GM12878 (cell line): ENCODE data around the gene ZBTB33. TPM values are rescaled to one million over a fixed set of nuclear protein-coding genes. Genes with fewer than 3 reads are reported as not detected.

Experiments
- ATAC-seq: fragments of 200-7000 bp; cut with Tn5 transposase; 3 replicates; pipeline ENCODE4 v1.9.1; 2020; ENCODE audit warnings: mild to moderate bottlenecking, moderate library complexity
- BruUV-seq: library from RNA; stranded (reverse); fragments of 400-500 nt; replicated peaks from 2 replicates; lab custom pipeline; 2021; lab: Mats Ljungman, UMichigan
- CTCF ChIA-PET: fragments of 300-600 bp; sonication (Branson Sonifier 250); formaldehyde crosslinking; extraction: SDS; loops from one replicate; lab custom pipeline; 2021; ENCODE audit warnings: inconsistent platforms; lab: Yijun Ruan, JAX
- POLR2A ChIA-PET: fragments of 350-600 bp; formaldehyde crosslinking; extraction: SDS; loops from one replicate; lab custom pipeline; 2021; ENCODE audit warnings: inconsistent platforms; lab: Charles Lee
- RAD21 ChIA-PET: fragments of 300-600 bp; sonication (Branson Sonifier 250); formaldehyde crosslinking; loops from one replicate; lab custom pipeline; 2023; ENCODE audit warnings: antibody characterized with exemption; ENCODE audit not compliant: unreplicated experiment; lab: Charles Lee
- SMC1A ChIA-PET: fragments of 300-600 bp; sonication (Branson Sonifier 250); formaldehyde crosslinking; loops from one replicate; lab custom pipeline; 2023; ENCODE audit not compliant: unreplicated experiment, uncharacterized antibody; lab: Charles Lee
- DNase-seq: peaks from one replicate; pipeline ENCODE4 v3.0.0-alpha.2; 2011; ENCODE audit warnings: low read depth, low spot score
- FAIRE-seq: peaks from 3 replicates; lab custom pipeline; 2011; peaks lifted over from hg19 to GRCh38; lab: Jason Lieb, UNC
- H2AFZ ChIP-seq: 2 replicates; pipeline ENCODE4 v1.6.0; 2011; ENCODE audit warnings: low read depth, low read length, control low read depth; ENCODE audit not compliant: control insufficient read depth
- H3K27ac ChIP-seq: 2 replicates; pipeline ENCODE4 v1.5.1; 2011; ENCODE audit warnings: control low read depth; ENCODE audit not compliant: control insufficient read depth, insufficient read depth
- H3K27me3 ChIP-seq, 2 experiments: replicated peaks in 1 of 2; 2 replicates each; pipeline versions ENCODE4 v1.6.0 to v1.6.1; 2011; ENCODE audit warnings: low read length in 1 of 2; ENCODE audit not compliant: control insufficient read depth in 2 of 2, insufficient read depth in 2 of 2
- H3K36me3 ChIP-seq, 2 experiments: 2 replicates each; pipeline ENCODE4 v1.5.1; 2011; ENCODE audit warnings: low read length in 1 of 2; ENCODE audit not compliant: control insufficient read depth in 2 of 2, insufficient read depth in 2 of 2
- H3K4me1 ChIP-seq: 2 replicates; pipeline ENCODE4 v1.6.1; 2011; ENCODE audit warnings: mild to moderate bottlenecking, low read length, moderate library complexity, mixed read lengths; ENCODE audit not compliant: control insufficient read depth, insufficient read depth
- H3K4me2 ChIP-seq: 2 replicates; pipeline ENCODE4 v1.6.0; 2011; ENCODE audit warnings: control low read depth; ENCODE audit not compliant: control insufficient read depth, insufficient read depth
- H3K4me3 ChIP-seq: fragments of 200-600 bp; sonication (generic); 2 replicates; pipeline ENCODE4 v1.5.1; 2016
- H3K79me2 ChIP-seq: 2 replicates; pipeline ENCODE4 v1.6.0; 2011; ENCODE audit warnings: low read length; ENCODE audit not compliant: control insufficient read depth, insufficient read depth
- H3K9ac ChIP-seq: 2 replicates; pipeline ENCODE4 v1.8.0; 2011; ENCODE audit warnings: low read length, control low read depth, mixed read lengths; ENCODE audit not compliant: control insufficient read depth, insufficient read depth
- H3K9me3 ChIP-seq: replicated peaks from 3 replicates; pipeline ENCODE4 v1.5.1; 2011; ENCODE audit warnings: mild to moderate bottlenecking, low read length; ENCODE audit not compliant: control insufficient read depth, insufficient read depth
- H4K20me1 ChIP-seq: 2 replicates; pipeline ENCODE4 v1.6.0; 2011; ENCODE audit not compliant: control insufficient read depth, insufficient read depth
- CBFB ChIP-seq: IDR thresholded peaks from 2 replicates; pipeline ENCODE4 v1.6.1; 2016; ENCODE audit warnings: antibody characterized with exemption, low read depth
- EGR1 ChIP-seq, 2 experiments: IDR thresholded peaks; 1 replicate in 1 of 2; 2 replicates in 1 of 2; pipeline ENCODE4 v1.6.1; 2011 to 2012; ENCODE audit warnings: low read depth in 2 of 2, low read length in 2 of 2, borderline replicate concordance in 1 of 2, mild to moderate bottlenecking in 1 of 2, moderate library complexity in 1 of 2
- JUNB ChIP-seq: IDR thresholded peaks from 2 replicates; pipeline ENCODE4 v1.6.1; 2016; ENCODE audit warnings: antibody characterized with exemption, mild to moderate bottlenecking
- PAX8 ChIP-seq: fragments of 450-650 bp; IDR thresholded peaks from 2 replicates; pipeline ENCODE4 v1.6.1; 2017; ENCODE audit warnings: mild to moderate bottlenecking, moderate library complexity
- TCF12 ChIP-seq: IDR thresholded peaks from 2 replicates; pipeline ENCODE4 v1.6.1; 2011; ENCODE audit warnings: low read depth, mild to moderate bottlenecking, low read length
- ZBTB11 ChIP-seq: fragments of 450-650 bp; formaldehyde crosslinking; IDR thresholded peaks from 2 replicates; pipeline ENCODE4 v1.5.0; 2022; ENCODE audit warnings: mild to moderate bottlenecking, missing genetic modification characterization
- ZNF384 ChIP-seq: IDR thresholded peaks from 2 replicates; pipeline ENCODE4 v1.6.1; 2012; ENCODE audit warnings: low read depth, mild to moderate bottlenecking, low read length, improper control_type of control experiment, borderline replicate concordance
- WGBS: methylation state at CpG from one replicate; pipeline ENCODE4 v1.1.6; 2016; ENCODE audit warnings: low lambda C conversion rate; ENCODE audit not compliant: insufficient replicate concordance, insufficient coverage; ENCODE audit errors: missing lambda C conversion rate; 5-methylcytosine and 5-hydroxymethylcytosine counted together
- in situ Hi-C: fragments of 300-500 bp; cut with MboI; formaldehyde crosslinking; loops from 9 replicates; pipeline ENCODE4 v1.14.3; 2018; ENCODE audit warnings: mixed read lengths
- intact Hi-C: fragments of 100-400 bp; cut with micrococcal nuclease; formaldehyde crosslinking; loops from one replicate; pipeline ENCODE4 v1.14.2; 2022; ENCODE audit not compliant: unreplicated experiment
- polyA plus RNA-seq, 11 experiments: library from polyadenylated mRNA; depleted of rRNA in 4 of 11; unstranded in 6 of 11; stranded (reverse) in 5 of 11; fragments of >200 nt; fragmentation: Nextera tagmentation in 4 of 11; fragmentation: Illumina TruSeq in 1 of 11; extraction: Ambion mirVana in 4 of 11; extraction: Trizol in 1 of 11; gene quantifications; 1 replicate in 1 of 11; 2 replicates in 10 of 11; pipeline versions ENCODE4 v1.2.1 to v1.2.3, GENCODE V29; 2011 to 2016; ENCODE audit warnings: inconsistent platforms in 2 of 11, missing spikeins in 2 of 11, low read depth in 1 of 11
- total RNA-seq, 4 experiments: library from RNA; depleted of rRNA in 3 of 4; stranded (reverse); fragments of >200 nt in 3 of 4; fragmentation: Illumina TruSeq in 1 of 4; extraction: Trizol in 1 of 4; gene quantifications; 2 replicates each; pipeline versions ENCODE4 v1.2.1 to v1.2.3, GENCODE V29; 2013 to 2021

ZBTB33 gene
- total and polyA plus RNA-seq, 10 of the 15 experiments (the other 5 are each of a cell fraction or from before 2014, with no cell fraction given) = 5.2 to 26.3 (median 18.3) TPM

GRCh38 chrX:120238933-120239332, 11.7 kb upstream of the ZBTB33 start:
- BruUV-seq = no TSS peak
- RAD21 ChIA-PET = no interaction called here
- FAIRE-seq = no peak

More at GRCh38 chrX:120238933-120239332, 11.7 kb upstream of the ZBTB33 start:
- Histone ChIP-seq H3K4me3 (no peak overlapping the region), H3K27me3 (no peaks in the 10 kb centered on the region), H3K4me2 (no peak overlapping the region), H3K4me1 (no peaks in the 10 kb centered on the region), H3K27ac (no peak overlapping the region), H4K20me1 (no peaks in the 10 kb centered on the region), H2AFZ (no peak overlapping the region), H3K9ac (no peak overlapping the region), H3K79me2 (peaks cover 9% of the 10 kb centered on the region), H3K36me3 (no peaks in the 10 kb centered on the region; a peak in 1 of 4 replicates), H3K9me3 (no peaks in the 10 kb centered on the region)
- WGBS = 49% methylated on average over 4 of the region's 4 CpGs
- DNase-seq (no peak), ATAC-seq (no peak)
- ChIA-PET SMC1A (interaction anchor here (0.9 kb wide), 1 partner anchor 9 kb away, joined by 3 read pairs; no protein-coding TSS in a partner anchor), POLR2A (no interaction called here), CTCF (interaction anchor here (0.7 to 2.0 kb wide), 2 partner anchors 25 to 70 kb away, joined by 3 to 9 read pairs; no protein-coding TSS in a partner anchor)
- TF ChIP-seq JUNB = no peak
- no peak for TF ChIP-seq PAX8
- no peak for TF ChIP-seq ZBTB11 (CRISPR knock-in tag)
- no peak for TF ChIP-seq ZNF384
- TF ChIP-seq EGR1 (IDR thresholded peaks at IDR 0.05; ENCODE audit: borderline replicate concordance in 1 of 2, low read depth in 2 of 2, low read length in 2 of 2) = no peak
- no peak for TF ChIP-seq TCF12
- TF ChIP-seq CBFB = no peak
- in situ Hi-C loops (no loop called here), intact Hi-C loops (no loop called here)
